PC-9 (cell line): ENCODE measurements around the gene SYNM. TPM values are rescaled to one million over a fixed set of nuclear protein-coding genes. Genes with fewer than 3 reads are reported as not detected.

Experiments
- BruUV-seq: library from RNA; stranded (reverse); fragments of 400-500 nt; replicated peaks from 2 replicates; lab custom pipeline; 2021; lab: Mats Ljungman, UMichigan
- CTCF ChIA-PET: fragments of 300-600 bp; sonication (Branson Sonifier 250); formaldehyde crosslinking; loops from one replicate; lab custom pipeline; 2022; ENCODE audit warnings: antibody characterized with exemption; lab: Charles Lee
- POLR2A ChIA-PET: fragments of 300-600 bp; sonication (Branson Sonifier 250); formaldehyde crosslinking; loops from one replicate; lab custom pipeline; 2022; ENCODE audit warnings: antibody characterized with exemption; ENCODE audit not compliant: unreplicated experiment; lab: Charles Lee
- DNase-seq, 2 experiments: peaks; one replicate each; pipeline versions ENCODE4 v3.0.0 to v3.0.0-alpha.2; 2015 to 2022; ENCODE audit warnings: mixed read lengths in 1 of 2
- H2AFZ ChIP-seq: fragments of 200-600 bp; sonication (generic); 2 replicates; pipeline ENCODE4 v1.8.1; 2017; ENCODE audit warnings: antibody characterized with exemption
- H3F3A ChIP-seq: fragments of 200-600 bp; sonication (generic); 2 replicates; pipeline ENCODE4 v1.8.1; 2017; ENCODE audit warnings: antibody characterized with exemption, mild to moderate bottlenecking, low read depth; ENCODE audit not compliant: insufficient read depth
- H3K27ac ChIP-seq: fragments of 200-600 bp; sonication (generic); 2 replicates; pipeline ENCODE4 v1.6.1; 2016; ENCODE audit warnings: mixed run types
- H3K27me3 ChIP-seq: fragments of 200-600 bp; sonication (generic); 2 replicates; pipeline ENCODE4 v1.6.1; 2016; ENCODE audit warnings: low read depth, mixed run types; ENCODE audit not compliant: insufficient read depth
- H3K36me3 ChIP-seq: fragments of 200-600 bp; sonication (generic); 2 replicates; pipeline ENCODE4 v1.6.1; 2016; ENCODE audit warnings: low read depth, mixed run types
- H3K4me1 ChIP-seq: fragments of 200-600 bp; sonication (generic); replicated peaks from 2 replicates; pipeline ENCODE4 v1.6.1; 2016; ENCODE audit warnings: mixed run types; ENCODE audit not compliant: insufficient read depth
- H3K4me2 ChIP-seq: fragments of 200-600 bp; sonication (generic); 2 replicates; pipeline ENCODE4 v1.6.1; 2017; ENCODE audit warnings: mixed run types
- H3K4me3 ChIP-seq: fragments of 200-600 bp; sonication (generic); 2 replicates; pipeline ENCODE4 v1.6.1; 2016; ENCODE audit warnings: mixed run types
- H3K79me2 ChIP-seq: fragments of 200-600 bp; sonication (generic); 2 replicates; pipeline ENCODE4 v1.6.1; 2017; ENCODE audit warnings: low read depth, mixed run types
- H3K9me2 ChIP-seq: fragments of 200-600 bp; sonication (generic); 2 replicates; pipeline ENCODE4 v1.8.1; 2017; ENCODE audit warnings: mild to moderate bottlenecking; ENCODE audit not compliant: insufficient read depth
- H3K9me3 ChIP-seq: fragments of 200-600 bp; sonication (generic); 2 replicates; pipeline ENCODE4 v1.8.1; 2016; ENCODE audit warnings: low read depth; ENCODE audit not compliant: insufficient read depth
- H4K20me1 ChIP-seq: fragments of 200-600 bp; sonication (generic); 2 replicates; pipeline ENCODE4 v1.8.1; 2017; ENCODE audit not compliant: insufficient read depth
- CTCF ChIP-seq: fragments of 200-600 bp; sonication (generic); conservative IDR thresholded peaks from 2 replicates; pipeline ENCODE4 v1.6.1; 2017; ENCODE audit warnings: mixed run types, antibody characterized with exemption, mild to moderate bottlenecking, moderate library complexity
- EZH2 ChIP-seq: fragments of 200-600 bp; sonication (generic); IDR thresholded peaks from 2 replicates; pipeline ENCODE4 v1.8.0; 2017; ENCODE audit warnings: antibody characterized with exemption, low read depth
- intact Hi-C: fragments of 100-400 bp; cut with micrococcal nuclease; formaldehyde crosslinking; loops from one replicate; pipeline ENCODE4 v1.10.0; 2022; ENCODE audit not compliant: unreplicated experiment
- total RNA-seq: library from RNA; stranded (reverse); gene quantifications from 2 replicates; pipeline ENCODE4 v1.2.3, GENCODE V29; 2021

Gene SYNM
- total RNA-seq, 1 experiment from 2014 or later = 2.4 TPM

GRCh38 chr15:99118801-99119546 lies 14.1 kb downstream of the SYNM start:
- no TSS peak for BruUV-seq
- peaks cover 15% of the 10 kb centered on the region for H3F3A ChIP-seq
- H3K4me3 ChIP-seq = no peak overlapping the region
- ChIA-PET CTCF (no interaction called here), POLR2A (no interaction called here)
- peaks cover 21% of the 10 kb centered on the region for H3K4me1 ChIP-seq
- H3K27ac ChIP-seq = no peak overlapping the region
- no peaks in the 10 kb centered on the region for H3K79me2 ChIP-seq
- H2AFZ ChIP-seq = no peak overlapping the region
- no peaks in the 10 kb centered on the region for H3K9me2 ChIP-seq
- DNase-seq = no peak
- no peak overlapping the region for H3K4me2 ChIP-seq
- intact Hi-C loops = no loop called here
- no peaks in the 10 kb centered on the region for H3K36me3 ChIP-seq
- TF ChIP-seq EZH2 = no peak
- TF ChIP-seq CTCF = no peak
- H4K20me1 ChIP-seq = no peaks in the 10 kb centered on the region
- no peaks in the 10 kb centered on the region for H3K9me3 ChIP-seq
- no peaks in the 10 kb centered on the region for H3K27me3 ChIP-seq

GRCh38 chr15:99120050-99120777 lies 15.3 kb downstream of the SYNM start:
- ChIA-PET POLR2A (no interaction called here), CTCF (no interaction called here)
- no peak for TF ChIP-seq CTCF
- no peak for TF ChIP-seq EZH2
- Histone ChIP-seq H3K79me2 (no peaks in the 10 kb centered on the region), H3K4me2 (no peak overlapping the region), H3K4me1 (peaks cover 28% of the 10 kb centered on the region), H3K27me3 (no peaks in the 10 kb centered on the region), H3K9me3 (no peaks in the 10 kb centered on the region), H2AFZ (no peak overlapping the region), H3K36me3 (no peaks in the 10 kb centered on the region), H3K9me2 (no peaks in the 10 kb centered on the region), H3K4me3 (no peak overlapping the region), H3F3A (peaks cover 21% of the 10 kb centered on the region), H3K27ac (no peak overlapping the region), H4K20me1 (no peaks in the 10 kb centered on the region)
- BruUV-seq = no TSS peak
- intact Hi-C loops = no loop called here
- DNase-seq = no peak

- intact Hi-C loops = no loop called here
- no peak overlapping the region for H3K27ac ChIP-seq
- BruUV-seq = no TSS peak
- no peaks in the 10 kb centered on the region for H3K9me2 ChIP-seq
- H3K4me1 ChIP-seq = peaks cover 28% of the 10 kb centered on the region
- no peak overlapping the region for H3K4me3 ChIP-seq
- H3K27me3 ChIP-seq = no peaks in the 10 kb centered on the region
- H3K4me2 ChIP-seq = no peak overlapping the region
- ChIA-PET CTCF (no interaction called here), POLR2A (no interaction called here)
- H3K36me3 ChIP-seq = no peaks in the 10 kb centered on the region
- H3F3A ChIP-seq = peaks cover 21% of the 10 kb centered on the region
- TF ChIP-seq CTCF (no peak), EZH2 (no peak)
- DNase-seq = no peak
- no peaks in the 10 kb centered on the region for H4K20me1 ChIP-seq
- H3K9me3 ChIP-seq = no peaks in the 10 kb centered on the region
- no peak overlapping the region for H2AFZ ChIP-seq
- H3K79me2 ChIP-seq = no peaks in the 10 kb centered on the region
Measured at GRCh38 chr15:99121207-99121606, 16.3 kb downstream of the SYNM start.
